ENCODE measurements around the gene FHAD1. TPM values are rescaled to one million over a fixed set of nuclear protein-coding genes. Genes with fewer than 3 reads are reported as not detected.

FHAD1 gene
- total RNA-seq, 1 donor from 2014 or later, result not detected

- no peak overlapping the region for H3K4me3 Mint-ChIP-seq
These were observed 3.6 kb upstream of the FHAD1 start for GRCh38 chr1:15243275-15244043.

GRCh38 chr1:15244813-15245212 is 2.2 kb upstream of the FHAD1 start:
- peaks cover 21% of the 10 kb centered on the region for H3K9me3 Mint-ChIP-seq
- DNase-seq (ENCODE audit: low spot score), result no peak
- H3K27ac Mint-ChIP-seq, result no peak overlapping the region
- H3K36me3 Mint-ChIP-seq (ENCODE audit: low read depth), result peaks cover 7% of the 10 kb centered on the region
- intact Hi-C loops (cut with micrococcal nuclease), result loop anchor here (5.0 kb wide), 1 partner anchor 107 kb away; no protein-coding TSS in a partner anchor
- H3K27me3 Mint-ChIP-seq (ENCODE audit: insufficient read depth), result peaks cover 68% of the 10 kb centered on the region
- peaks cover 45% of the 10 kb centered on the region for H3K4me1 Mint-ChIP-seq (ENCODE audit: low read depth)
- H3K4me3 Mint-ChIP-seq, result no peak overlapping the region

More at GRCh38 chr1:15243275-15244043, 3.6 kb upstream of the FHAD1 start:
- Mint-ChIP-seq H3K4me1 (ENCODE audit: low read depth) (peaks cover 31% of the 10 kb centered on the region), H3K27me3 (ENCODE audit: insufficient read depth) (peaks cover 64% of the 10 kb centered on the region), H3K9me3 (peaks cover 21% of the 10 kb centered on the region), H3K36me3 (ENCODE audit: low read depth) (peaks cover 4% of the 10 kb centered on the region), H3K27ac (no peak overlapping the region)
- no peak for DNase-seq (ENCODE audit: low spot score)
- intact Hi-C loops (cut with micrococcal nuclease), result no loop called here

GRCh38 chr1:15245593-15246360 is 1.2 kb upstream of the FHAD1 start:
- intact Hi-C loops (cut with micrococcal nuclease), result loop anchor here (5.0 kb wide), 1 partner anchor 107 kb away; no protein-coding TSS in a partner anchor
- Mint-ChIP-seq H3K27me3 (ENCODE audit: insufficient read depth) (peaks cover 73% of the 10 kb centered on the region), H3K4me1 (ENCODE audit: low read depth) (peaks cover 50% of the 10 kb centered on the region), H3K27ac (no peak overlapping the region), H3K4me3 (no peak overlapping the region), H3K36me3 (ENCODE audit: low read depth) (peaks cover 10% of the 10 kb centered on the region), H3K9me3 (peaks cover 21% of the 10 kb centered on the region)
- DNase-seq (ENCODE audit: low spot score), result no peak

- Mint-ChIP-seq H3K4me1 (ENCODE audit: low read depth) (peaks cover 68% of the 10 kb centered on the region), H3K27ac (peak overlapping the region; percentile 63), H3K9me3 (peaks cover 21% of the 10 kb centered on the region), H3K4me3 (peak overlapping the region; percentile 56), H3K36me3 (ENCODE audit: low read depth) (peaks cover 10% of the 10 kb centered on the region), H3K27me3 (ENCODE audit: insufficient read depth) (peaks cover 62% of the 10 kb centered on the region)
- intact Hi-C loops (cut with micrococcal nuclease), result loop anchor here (5.0 kb wide), 1 partner anchor 104 kb away; no protein-coding TSS in a partner anchor
- no peak for DNase-seq (ENCODE audit: low spot score)
These were observed 1.2 kb downstream of the FHAD1 start for GRCh38 chr1:15248216-15248615.

- intact Hi-C loops (cut with micrococcal nuclease), result loop anchor here (1.0 to 5.0 kb wide), 2 partner anchors 18 to 103 kb away; no protein-coding TSS in a partner anchor
- H3K9me3 Mint-ChIP-seq, result peaks cover 18% of the 10 kb centered on the region
- peak overlapping the region; percentile 62 for H3K4me3 Mint-ChIP-seq
- peak; percentile 69 for DNase-seq (ENCODE audit: low spot score)
- peaks cover 10% of the 10 kb centered on the region for H3K36me3 Mint-ChIP-seq (ENCODE audit: low read depth)
- peak overlapping the region; percentile 88 for H3K27ac Mint-ChIP-seq
- peaks cover 63% of the 10 kb centered on the region for H3K27me3 Mint-ChIP-seq (ENCODE audit: insufficient read depth)
- H3K4me1 Mint-ChIP-seq (ENCODE audit: low read depth), result peaks cover 63% of the 10 kb centered on the region
These were observed 2.1 kb downstream of the FHAD1 start for GRCh38 chr1:15249081-15249480.

- intact Hi-C loops (cut with micrococcal nuclease), result loop anchor here (2.0 kb wide), 1 partner anchor 165 kb away; no protein-coding TSS in a partner anchor
- DNase-seq (ENCODE audit: low spot score), result no peak
- peaks cover 52% of the 10 kb centered on the region for H3K27me3 Mint-ChIP-seq (ENCODE audit: insufficient read depth)
- H3K27ac Mint-ChIP-seq, result peak overlapping the region; percentile 73
- H3K36me3 Mint-ChIP-seq (ENCODE audit: low read depth), result peaks cover 7% of the 10 kb centered on the region
- peaks cover 51% of the 10 kb centered on the region for H3K4me1 Mint-ChIP-seq (ENCODE audit: low read depth)
- H3K9me3 Mint-ChIP-seq, result no peaks in the 10 kb centered on the region
- no peak overlapping the region for H3K4me3 Mint-ChIP-seq
These were observed 5.1 kb downstream of the FHAD1 start for GRCh38 chr1:15251857-15252835.

GRCh38 chr1:15254559-15254958 is 7.5 kb downstream of the FHAD1 start:
- intact Hi-C loops (cut with micrococcal nuclease), result no loop called here
- no peak overlapping the region for H3K4me3 Mint-ChIP-seq
- DNase-seq (ENCODE audit: low spot score), result no peak
- no peaks in the 10 kb centered on the region for H3K9me3 Mint-ChIP-seq
- peaks cover 56% of the 10 kb centered on the region for H3K27me3 Mint-ChIP-seq (ENCODE audit: insufficient read depth)
- H3K4me1 Mint-ChIP-seq (ENCODE audit: low read depth), result peaks cover 30% of the 10 kb centered on the region
- no peak overlapping the region for H3K27ac Mint-ChIP-seq
- H3K36me3 Mint-ChIP-seq (ENCODE audit: low read depth), result peaks cover 3% of the 10 kb centered on the region

GRCh38 chr1:15255582-15256149 is 8.6 kb downstream of the FHAD1 start:
- Mint-ChIP-seq H3K27me3 (ENCODE audit: insufficient read depth) (peaks cover 51% of the 10 kb centered on the region), H3K36me3 (ENCODE audit: low read depth) (no peaks in the 10 kb centered on the region), H3K27ac (no peak overlapping the region), H3K9me3 (no peaks in the 10 kb centered on the region), H3K4me3 (no peak overlapping the region), H3K4me1 (ENCODE audit: low read depth) (peaks cover 23% of the 10 kb centered on the region)
- no peak for DNase-seq (ENCODE audit: low spot score)
- intact Hi-C loops (cut with micrococcal nuclease), result no loop called here

- DNase-seq (ENCODE audit: low spot score), result no peak
- H3K27ac Mint-ChIP-seq, result no peak overlapping the region
- H3K4me3 Mint-ChIP-seq, result no peak overlapping the region
- no peaks in the 10 kb centered on the region for H3K9me3 Mint-ChIP-seq
- no peaks in the 10 kb centered on the region for H3K36me3 Mint-ChIP-seq (ENCODE audit: low read depth)
- intact Hi-C loops (cut with micrococcal nuclease), result no loop called here
- H3K4me1 Mint-ChIP-seq (ENCODE audit: low read depth), result peaks cover 31% of the 10 kb centered on the region
- peaks cover 50% of the 10 kb centered on the region for H3K27me3 Mint-ChIP-seq (ENCODE audit: insufficient read depth)
These were observed 9.6 kb downstream of the FHAD1 start for GRCh38 chr1:15256584-15256983.

GRCh38 chr1:15257309-15257708 is 10.3 kb downstream of the FHAD1 start:
- intact Hi-C loops (cut with micrococcal nuclease), result no loop called here
- peaks cover 58% of the 10 kb centered on the region for H3K27me3 Mint-ChIP-seq (ENCODE audit: insufficient read depth)

GRCh38 chr1:15258833-15259621 is 12.0 kb downstream of the FHAD1 start:
- peaks cover 16% of the 10 kb centered on the region for H3K4me1 Mint-ChIP-seq (ENCODE audit: low read depth)
- H3K27me3 Mint-ChIP-seq (ENCODE audit: insufficient read depth), result peaks cover 57% of the 10 kb centered on the region

More at GRCh38 chr1:15257309-15257708, 10.3 kb downstream of the FHAD1 start:
- Mint-ChIP-seq H3K4me3 (no peak overlapping the region), H3K27ac (no peak overlapping the region), H3K36me3 (ENCODE audit: low read depth) (no peaks in the 10 kb centered on the region), H3K4me1 (ENCODE audit: low read depth) (peaks cover 29% of the 10 kb centered on the region), H3K9me3 (no peaks in the 10 kb centered on the region)
- DNase-seq (ENCODE audit: low spot score), result no peak

More at GRCh38 chr1:15258833-15259621, 12.0 kb downstream of the FHAD1 start:
- no peak overlapping the region for H3K27ac Mint-ChIP-seq
- DNase-seq (ENCODE audit: low spot score), result no peak
- H3K36me3 Mint-ChIP-seq (ENCODE audit: low read depth), result no peaks in the 10 kb centered on the region
- intact Hi-C loops (cut with micrococcal nuclease), result no loop called here
- H3K9me3 Mint-ChIP-seq, result no peaks in the 10 kb centered on the region
- H3K4me3 Mint-ChIP-seq, result no peak overlapping the region

Data from activated T-helper 1 cell treated with anti-CD3 and anti-CD28 coated beads, Interleukin-12 subunit alpha, Interleukin-12 subunit beta, Interleukin-2, Interleukin-4 antibody, amounts not matched to agents 30 ng/mL and 10 ng/mL and 1 ng/mL, durations not matched to agents 14 hours and 24 hours and 36 hours (primary cell).